Coronary artery (tissue), 2 donors: ENCODE measurements around the gene SIM1.

ENCODE experiments used
- DNase-seq: peaks from one replicate; pipeline ENCODE4 v3.0.0-alpha.2; 2017; ENCODE audit warnings: low spot score
- H3K27ac ChIP-seq, 2 donors: fragments of 200-600 bp; sonication (generic); one replicate each; pipeline ENCODE4 v1.5.1; 2016 to 2019
- H3K4me3 ChIP-seq: fragments of 200-600 bp; sonication (generic); 2 replicates; pipeline ENCODE4 v1.5.1; 2016; ENCODE audit warnings: mild to moderate bottlenecking, moderate library complexity
- CTCF ChIP-seq: fragments of 200-600 bp; sonication (generic); IDR thresholded peaks from one replicate; pipeline ENCODE4 v1.5.1; 2019; ENCODE audit warnings: antibody characterized with exemption

SIM1 gene

GRCh38 chr6:100346828-100347227, 117.9 kb downstream of the SIM1 start:
- DNase-seq, result no peak
- H3K4me3 ChIP-seq, result peak overlapping the region; percentile 23
- H3K27ac ChIP-seq, result no peak overlapping the region
- TF ChIP-seq CTCF, result no peak

GRCh38 chr6:100346203-100346602, 118.5 kb downstream of the SIM1 start:
- Histone ChIP-seq H3K4me3 (peak overlapping the region; percentile 23), H3K27ac (no peak overlapping the region)

GRCh38 chr6:100344761-100345160, 120.0 kb downstream of the SIM1 start:
- no peak for DNase-seq
- Histone ChIP-seq H3K27ac (no peak overlapping the region), H3K4me3 (no peak overlapping the region)
- no peak for TF ChIP-seq CTCF

More at GRCh38 chr6:100346203-100346602, 118.5 kb downstream of the SIM1 start:
- TF ChIP-seq CTCF, result no peak
- DNase-seq, result no peak

GRCh38 chr6:100344321-100344720, 120.4 kb downstream of the SIM1 start:
- Histone ChIP-seq H3K4me3 (no peak overlapping the region), H3K27ac (no peak overlapping the region)
- no peak for DNase-seq
- TF ChIP-seq CTCF, result no peak

GRCh38 chr6:100343316-100344077, 121.2 kb downstream of the SIM1 start:
- Histone ChIP-seq H3K27ac (no peak overlapping the region), H3K4me3 (no peak overlapping the region)
- DNase-seq, result no peak
- no peak for TF ChIP-seq CTCF

- H3K4me3 ChIP-seq, result no peak overlapping the region
- no peak overlapping the region for H3K27ac ChIP-seq
- no peak for TF ChIP-seq CTCF
- DNase-seq, result no peak
Observed at GRCh38 chr6:100342830-100343229, 121.9 kb downstream of the SIM1 start.

GRCh38 chr6:100339574-100340255, 125.0 kb downstream of the SIM1 start:
- Histone ChIP-seq H3K4me3 (no peak overlapping the region), H3K27ac (no peak overlapping the region)
- no peak for DNase-seq
- TF ChIP-seq CTCF, result no peak
